SK-N-SH (cell line): ENCODE results near the gene CLCNKB. TPM values are rescaled to one million over a fixed set of nuclear protein-coding genes. Genes with fewer than 3 reads are reported as not detected.

Experiments
- CTCF ChIA-PET: fragments of 300-600, 350-600 bp; formaldehyde crosslinking; extraction: SDS; loops from one replicate; lab custom pipeline; 2021; lab: Yijun Ruan, JAX
- POLR2A ChIA-PET: fragments of 350-600 bp; sonication (Branson Sonifier 250); formaldehyde crosslinking; extraction: SDS; loops from one replicate; lab custom pipeline; 2020; ENCODE audit warnings: antibody characterized with exemption, inconsistent platforms; lab: Yijun Ruan, JAX
- DNase-seq: peaks from one replicate; pipeline ENCODE4 v3.0.0; 2012
- H2AFZ ChIP-seq: fragments of 200-600 bp; sonication (generic); 2 replicates; pipeline ENCODE4 v1.8.1; 2016; ENCODE audit warnings: antibody characterized with exemption, mild to moderate bottlenecking, low read depth
- H3F3A ChIP-seq: fragments of 200-600 bp; sonication (generic); replicated peaks from 2 replicates; pipeline ENCODE3; 2016; ENCODE audit warnings: antibody characterized with exemption, mild to moderate bottlenecking; ENCODE audit not compliant: insufficient read depth
- H3K27ac ChIP-seq, 2 experiments: fragments of 200-500 bp in 1 of 2; fragments of 200-600 bp in 1 of 2; sonication (Bioruptor generic) in 1 of 2; sonication (generic), shearing (Covaris generic) in 1 of 2; 2 replicates each; pipeline versions ENCODE4 v1.5.1 to v1.6.1; 2014 to 2016; ENCODE audit warnings: low read depth in 2 of 2, inconsistent platforms in 1 of 2, low read length in 1 of 2, mild to moderate bottlenecking in 1 of 2, mixed read lengths in 1 of 2
- H3K27me3 ChIP-seq: fragments of 200-600 bp; sonication (generic), shearing (Covaris generic); 2 replicates; pipeline ENCODE4 v1.6.1; 2016; ENCODE audit warnings: mixed run types; ENCODE audit not compliant: insufficient read depth
- H3K36me3 ChIP-seq, 2 experiments: fragments of 200-500 bp in 1 of 2; fragments of 200-600 bp in 1 of 2; sonication (Bioruptor generic) in 1 of 2; sonication (generic) in 1 of 2; replicated peaks in 1 of 2; 2 replicates each; pipeline versions ENCODE3 to v1.5.1; 2014 to 2016; ENCODE audit warnings: low read length in 1 of 2, mild to moderate bottlenecking in 1 of 2; ENCODE audit not compliant: insufficient read depth in 2 of 2, control insufficient read depth in 1 of 2
- H3K4me1 ChIP-seq, 2 experiments: fragments of 200-500 bp in 1 of 2; fragments of 200-600 bp in 1 of 2; sonication (Bioruptor generic) in 1 of 2; sonication (generic), shearing (Covaris generic) in 1 of 2; 2 replicates each; pipeline versions ENCODE4 v1.5.1 to v1.6.1; 2014 to 2016; ENCODE audit warnings: low read depth in 1 of 2, low read length in 1 of 2, mixed run types in 1 of 2; ENCODE audit not compliant: insufficient read depth in 2 of 2, control insufficient read depth in 1 of 2
- H3K4me2 ChIP-seq: fragments of 200-600 bp; sonication (generic), shearing (Covaris generic); 2 replicates; pipeline ENCODE4 v1.6.1; 2017; ENCODE audit warnings: mixed run types
- H3K4me3 ChIP-seq, 2 experiments: fragments of 200-500 bp in 1 of 2; fragments of 200-600 bp in 1 of 2; sonication (Bioruptor generic) in 1 of 2; sonication (generic), shearing (Covaris generic) in 1 of 2; 2 replicates each; pipeline versions ENCODE4 v1.5.1 to v1.8.1; 2014 to 2016; ENCODE audit warnings: low read depth in 2 of 2, inconsistent platforms in 1 of 2, low read length in 1 of 2, mild to moderate bottlenecking in 1 of 2, mixed read lengths in 1 of 2, moderate library complexity in 1 of 2
- H3K79me2 ChIP-seq: fragments of 200-600 bp; sonication (generic); 2 replicates; pipeline ENCODE4 v1.8.1; 2017; ENCODE audit warnings: mild to moderate bottlenecking; ENCODE audit not compliant: insufficient read depth
- H3K9ac ChIP-seq: fragments of 200-600 bp; sonication (generic); 2 replicates; pipeline ENCODE4 v1.6.1; 2017; ENCODE audit warnings: mixed run types
- H3K9me2 ChIP-seq: fragments of 200-600 bp; sonication (generic); 2 replicates; pipeline ENCODE4 v1.6.1; 2017; ENCODE audit warnings: mixed run types
- H3K9me3 ChIP-seq: fragments of 200-600 bp; sonication (generic); 2 replicates; pipeline ENCODE4 v1.6.1; 2017; ENCODE audit warnings: mixed run types, mild to moderate bottlenecking, moderate library complexity
- H4K20me1 ChIP-seq: fragments of 200-600 bp; sonication (generic); 2 replicates; pipeline ENCODE4 v1.6.1; 2017; ENCODE audit warnings: mild to moderate bottlenecking, mixed run types; ENCODE audit not compliant: insufficient read depth
- FOSL2 ChIP-seq: IDR thresholded peaks from 2 replicates; pipeline ENCODE4 v1.4.0; 2012; ENCODE audit warnings: low read depth, mild to moderate bottlenecking, moderate library complexity, borderline replicate concordance
- FOXJ3 ChIP-seq: sonication (generic); formaldehyde crosslinking; IDR thresholded peaks from 2 replicates; pipeline ENCODE4 v1.5.1; 2020; ENCODE audit warnings: mild to moderate bottlenecking, missing genetic modification reagents
- GABPA ChIP-seq: IDR thresholded peaks from 2 replicates; pipeline ENCODE4 v1.4.0; 2012; ENCODE audit warnings: low read depth, mild to moderate bottlenecking
- GATA2 ChIP-seq: sonication (generic); formaldehyde crosslinking; IDR thresholded peaks from 2 replicates; pipeline ENCODE4 v1.5.0; 2020; ENCODE audit warnings: mild to moderate bottlenecking, missing genetic modification reagents
- JUND ChIP-seq: IDR thresholded peaks from 2 replicates; pipeline ENCODE4 v1.4.0; 2012
- RAD21 ChIP-seq: IDR thresholded peaks from 2 replicates; pipeline ENCODE4 v1.6.1; 2012; ENCODE audit warnings: mild to moderate bottlenecking, low read length
- REST ChIP-seq: IDR thresholded peaks from 2 replicates; pipeline ENCODE4 v1.6.1; 2012; ENCODE audit warnings: mild to moderate bottlenecking, low read depth, low read length, moderate library complexity
- SMC3 ChIP-seq: IDR thresholded peaks from 2 replicates; pipeline ENCODE4 v1.6.1; 2012; ENCODE audit warnings: low read depth, low read length, improper control_type of control experiment
- ZBTB33 ChIP-seq: IDR thresholded peaks from 2 replicates; pipeline ENCODE4 v1.4.0; 2012; ENCODE audit warnings: low read depth, borderline replicate concordance
- WGBS: methylation state at CpG from one replicate; pipeline ENCODE4 v1.1.6; 2017; ENCODE audit warnings: low lambda C conversion rate; 5-methylcytosine and 5-hydroxymethylcytosine counted together
- polyA plus RNA-seq, 3 experiments: library from polyadenylated mRNA; depleted of rRNA; stranded (reverse); fragments of >200 nt; gene quantifications; 2 replicates each; pipeline ENCODE4 v1.2.3, GENCODE V29; 2012

The CLCNKB gene
- 0.37 and 0.41 TPM in 2 replicates for polyA plus RNA-seq (2012; rRNA removed)
- polyA plus RNA-seq (2012; cell fraction: cytosol; rRNA removed), result 0.18 and 0.25 TPM in 2 replicates
- 2.0 and 2.4 TPM in 2 replicates for polyA plus RNA-seq (2012; cell fraction: nucleus; rRNA removed)

DNA sequence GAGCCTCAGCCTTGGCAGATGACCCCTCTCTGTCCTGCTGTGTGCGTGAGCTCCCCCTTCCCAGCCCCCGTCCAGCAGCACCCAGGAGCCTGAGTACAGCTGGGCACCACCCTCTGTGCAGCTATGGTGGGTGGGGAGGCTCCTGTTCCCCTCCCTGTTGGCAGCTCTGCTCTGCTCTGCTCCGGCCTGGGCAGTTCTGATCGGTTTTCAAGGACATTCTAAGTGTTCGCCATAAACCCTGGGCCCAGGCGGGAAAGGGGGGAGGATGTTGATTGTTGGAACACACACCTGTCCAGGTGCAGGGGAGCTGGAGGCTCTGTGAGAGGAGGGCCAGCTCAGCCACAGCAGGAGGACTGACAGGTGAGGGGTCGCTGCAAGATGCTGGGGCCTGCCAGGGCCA lies at the start of gene CLCNKB:
Gene CLCNKB (plus strand): TSS at position 262 of the 400 bp plus-strand sequence. CDS start 711 bp downstream, outside the sequence.
- no peaks in the 10 kb centered on the region for H3K9me2 ChIP-seq
- no peak for TF ChIP-seq JUND
- TF ChIP-seq FOXJ3 (CRISPR knock-in tag), result no peak
- no peak within 1 kb of the TSS for H3K27ac ChIP-seq
- no peak for DNase-seq
- ChIA-PET POLR2A (no interaction called here), CTCF (interaction anchor here (0.8 to 1.8 kb wide), 4 partner anchors 25 to 40 kb away, joined by 3 to 5 read pairs (median 4); partner anchors contain the start of genes FAM131C and HSPB7)
- H3K4me3 ChIP-seq, result no peak within 1 kb of the TSS
- H3K79me2 ChIP-seq, result no peaks in the 10 kb centered on the region
- no peaks in the 10 kb centered on the region for H4K20me1 ChIP-seq
- no peaks in the 10 kb centered on the region for H3K9me3 ChIP-seq
- WGBS, result 53% methylated on average over 4 of the region's 7 CpGs
- H3K4me2 ChIP-seq, result no peak within 1 kb of the TSS
- H3K4me1 ChIP-seq, result no peaks in the 10 kb centered on the region; a peak in 1 of 4 replicates
- H3F3A ChIP-seq, result no peaks in the 10 kb centered on the region
- H3K36me3 ChIP-seq, result no peaks in the 10 kb centered on the region
- H3K27me3 ChIP-seq, result no peaks in the 10 kb centered on the region
- H2AFZ ChIP-seq, result no peak within 1 kb of the TSS
- no peak within 1 kb of the TSS for H3K9ac ChIP-seq

DNA sequence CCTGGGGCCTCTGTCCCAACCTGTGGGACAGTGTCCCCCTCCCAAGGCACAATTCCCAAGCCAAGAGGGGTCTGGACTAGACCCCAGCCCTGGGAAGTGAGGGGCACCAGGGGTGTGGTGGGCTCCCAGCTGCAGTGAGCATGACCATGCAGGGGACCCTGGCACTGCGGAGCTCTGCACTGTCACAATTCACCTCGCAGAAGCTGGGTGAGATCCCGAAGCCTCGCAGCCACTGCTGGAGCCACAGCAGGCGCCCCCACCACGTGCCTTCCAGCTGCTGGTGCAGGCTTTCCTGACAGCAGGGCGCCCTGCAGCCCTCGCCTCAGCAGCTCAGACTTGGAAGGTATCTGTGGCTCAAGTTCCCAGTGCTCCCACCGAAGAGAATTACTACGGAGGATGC lies 49.5 kb upstream of the CLCNKB start:
- no peak overlapping the region for H3K27ac ChIP-seq
- H3K4me2 ChIP-seq, result no peak overlapping the region
- no CpG with 5 or more reads among the region's 10 CpGs for WGBS
- H2AFZ ChIP-seq, result no peak overlapping the region
- H3K27me3 ChIP-seq, result no peaks in the 10 kb centered on the region
- H3F3A ChIP-seq, result no peaks in the 10 kb centered on the region
- ChIA-PET CTCF (interaction anchor here (0.7 to 4.7 kb wide), 29 partner anchors 8 to 369 kb away, joined by 3 to 58 read pairs (median 4); partner anchors contain the start of genes CLCNKA, FAM131C, HSPB7 and SPEN), POLR2A (no interaction called here)
- TF ChIP-seq GABPA, result no peak
- TF ChIP-seq REST, result no peak
- no peak for TF ChIP-seq ZBTB33
- no peak for TF ChIP-seq FOSL2
- TF ChIP-seq GATA2 (CRISPR knock-in tag), result no peak
- TF ChIP-seq RAD21, result no peak
- TF ChIP-seq SMC3, result no peak
- no peak overlapping the region for H3K4me3 ChIP-seq
- H3K9me2 ChIP-seq, result no peaks in the 10 kb centered on the region
- no peaks in the 10 kb centered on the region for H4K20me1 ChIP-seq
- H3K4me1 ChIP-seq, result no peaks in the 10 kb centered on the region
- H3K79me2 ChIP-seq, result no peaks in the 10 kb centered on the region
- no peaks in the 10 kb centered on the region for H3K36me3 ChIP-seq
- no peaks in the 10 kb centered on the region for H3K9me3 ChIP-seq
- DNase-seq, result no peak
- no peak overlapping the region for H3K9ac ChIP-seq
